ENCODE data around the gene GPR153.

- TF ChIP-seq EZH2 (IDR thresholded peaks at IDR 0.05; ENCODE audit: low read length, unreplicated experiment) (no peak), CTCF (conservative IDR thresholded peaks at IDR 0.05; ENCODE audit: low read depth, low read length) (no peak)
Observed at GRCh38 chr1:6199298-6200187, 61.4 kb downstream of the GPR153 start, which contains the start of gene RPL22.
